Tibial nerve (tissue), 4 donors: ENCODE results near the gene FADS2.

Source experiments
- EP300 ChIP-seq, 2 donors: sonication (generic); formaldehyde crosslinking; IDR thresholded peaks; one replicate each; pipeline ENCODE4 v1.6.1; 2017; ENCODE audit warnings: antibody characterized with exemption in 2 of 2, mild to moderate bottlenecking in 1 of 2
- POLR2A ChIP-seq, 2 donors: fragments of 450-650 bp; IDR thresholded peaks; one replicate each; pipeline ENCODE4 v1.6.1; 2017; ENCODE audit warnings: antibody characterized with exemption in 2 of 2, mild to moderate bottlenecking in 2 of 2, moderate library complexity in 2 of 2
- TF ChIP-seq, protein P1 (sequence below), 5 experiments: fragments of 200-600 bp in 3 of 5; fragments of 450-650 bp in 2 of 5; sonication (generic) in 3 of 5; IDR thresholded peaks; one replicate each; pipeline ENCODE4 v1.5.1; 2016 to 2019; ENCODE audit warnings: antibody characterized with exemption in 5 of 5, mild to moderate bottlenecking in 3 of 5, moderate library complexity in 2 of 5

- TF ChIP-seq, protein P1, sequence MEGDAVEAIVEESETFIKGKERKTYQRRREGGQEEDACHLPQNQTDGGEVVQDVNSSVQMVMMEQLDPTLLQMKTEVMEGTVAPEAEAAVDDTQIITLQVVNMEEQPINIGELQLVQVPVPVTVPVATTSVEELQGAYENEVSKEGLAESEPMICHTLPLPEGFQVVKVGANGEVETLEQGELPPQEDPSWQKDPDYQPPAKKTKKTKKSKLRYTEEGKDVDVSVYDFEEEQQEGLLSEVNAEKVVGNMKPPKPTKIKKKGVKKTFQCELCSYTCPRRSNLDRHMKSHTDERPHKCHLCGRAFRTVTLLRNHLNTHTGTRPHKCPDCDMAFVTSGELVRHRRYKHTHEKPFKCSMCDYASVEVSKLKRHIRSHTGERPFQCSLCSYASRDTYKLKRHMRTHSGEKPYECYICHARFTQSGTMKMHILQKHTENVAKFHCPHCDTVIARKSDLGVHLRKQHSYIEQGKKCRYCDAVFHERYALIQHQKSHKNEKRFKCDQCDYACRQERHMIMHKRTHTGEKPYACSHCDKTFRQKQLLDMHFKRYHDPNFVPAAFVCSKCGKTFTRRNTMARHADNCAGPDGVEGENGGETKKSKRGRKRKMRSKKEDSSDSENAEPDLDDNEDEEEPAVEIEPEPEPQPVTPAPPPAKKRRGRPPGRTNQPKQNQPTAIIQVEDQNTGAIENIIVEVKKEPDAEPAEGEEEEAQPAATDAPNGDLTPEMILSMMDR (IDR thresholded peaks at IDR 0.05), result no peak
- no peak for TF ChIP-seq POLR2A (IDR thresholded peaks at IDR 0.05)
- no peak for TF ChIP-seq EP300 (IDR thresholded peaks at IDR 0.05)
Observed at GRCh38 chr11:61911128-61911700, 83.1 kb downstream of the FADS2 start.
